Measurements from ENCODE around the gene FGF12.

DNA sequence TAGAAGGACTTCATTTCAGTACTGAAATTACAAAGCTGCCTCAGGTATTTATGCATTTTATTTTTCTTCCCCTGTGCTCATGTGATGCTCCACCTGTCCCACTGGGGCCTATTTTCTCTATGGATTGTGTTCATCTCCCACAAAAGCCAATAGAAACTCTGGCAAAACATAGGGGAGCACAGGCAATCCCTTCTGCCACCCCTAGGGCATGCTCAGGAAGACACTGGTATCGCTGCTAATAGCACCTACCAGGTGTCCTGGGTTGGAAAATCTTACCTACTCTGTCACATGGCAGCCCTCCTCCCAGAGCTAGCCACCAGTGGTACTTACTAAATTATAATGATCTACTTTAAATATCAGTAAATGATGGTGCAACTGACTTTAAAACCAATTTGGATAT is 427.4 kb downstream of the FGF12 start:
- TF ChIP-seq POLR2AphosphoS5 (IDR thresholded peaks at IDR 0.05; ENCODE audit: low read depth, low read length) (no peak), CTCF (IDR thresholded peaks at IDR 0.05) (no peak), REST (IDR thresholded peaks at IDR 0.05; ENCODE audit: insufficient read depth in 1 of 2, low read depth in 2 of 2, low read length in 1 of 2) (no peak), SIN3A (IDR thresholded peaks at IDR 0.05; ENCODE audit: borderline replicate concordance, insufficient read depth, low read depth, low read length) (no peak), TCF7L2 (IDR thresholded peaks at IDR 0.05; ENCODE audit: low read depth, low read length) (no peak)

Measured in Panc1 (cell line).